ENCODE measurements around the gene ZNF541. TPM values are rescaled to one million over a fixed set of nuclear protein-coding genes. Genes with fewer than 3 reads are reported as not detected.

The ZNF541 gene
- total RNA-seq (2013) = 0.06 TPM
- polyA plus RNA-seq (not detected), polyA minus RNA-seq (not detected in 2 replicates), total RNA-seq (0 to 0.90 (median 0) reads per million in 11 experiments)

GRCh38 chr19:47573071-47574026 lies at the start of gene ZNF541:
ZNF541 (minus strand) TSS chr19:47573148; CDS start chr19:47555856, 17,292 bp downstream.
- H3K36me3 Mint-ChIP-seq = no peaks in the 10 kb centered on the region
- peak within 1 kb of the TSS; percentile 68 to 85 for H3K4me3 Mint-ChIP-seq
- 10% methylated on average over 77 of the region's 89 CpGs for WGBS (ENCODE audit: insufficient coverage)
- Histone ChIP-seq H3K9ac (ENCODE audit: insufficient read depth, low read length, poor library complexity, severe bottlenecking) (peak within 1 kb of the TSS; percentile 15), H3K79me2 (ENCODE audit: insufficient read depth, low read length) (no peaks in the 10 kb centered on the region), H4K20me1 (ENCODE audit: insufficient read depth, low read length) (no peaks in the 10 kb centered on the region), H3K4me1 (ENCODE audit: control insufficient read depth in 1 of 2, insufficient read depth in 2 of 2, low read length in 2 of 2) (peaks cover 5 to 7% of the 10 kb centered on the region in 2 donors), H3K4me2 (replicated peaks; ENCODE audit: extremely low read depth, low read length, poor library complexity, severe bottlenecking) (peak within 1 kb of the TSS; percentile 68), H3K36me3 (replicated peaks in 1 of 2; ENCODE audit: control insufficient read depth in 1 of 2, insufficient read depth in 2 of 2, low read length in 2 of 2) (no peaks in the 10 kb centered on the region), H3K4me3 (replicated peaks in 1 of 3; ENCODE audit: low read depth in 2 of 3, low read length in 3 of 3) (peak within 1 kb of the TSS; percentile 19 to 69 (median 30)), H3K27ac (ENCODE audit: low read depth in 1 of 2, low read length in 2 of 2) (no peak within 1 kb of the TSS), H3K9me3 (replicated peaks in 1 of 2; ENCODE audit: control insufficient read depth in 1 of 2, insufficient read depth in 1 of 2, low read length in 2 of 2) (no peaks in the 10 kb centered on the region), H3K27me3 (ENCODE audit: control insufficient read depth in 2 of 2, insufficient read depth in 2 of 2, low read length in 2 of 2) (peaks cover 3 to 23% of the 10 kb centered on the region in 2 donors), H2AFZ (ENCODE audit: insufficient read depth, low read depth, low read length, poor library complexity, severe bottlenecking) (peak within 1 kb of the TSS; percentile 81)
- TF ChIP-seq CTCF (IDR thresholded peaks at IDR 0.05) = no peak
- H3K4me1 Mint-ChIP-seq = peaks cover 8% of the 10 kb centered on the region
- intact Hi-C loops (cut with micrococcal nuclease) = no loop called here
- H3K27ac Mint-ChIP-seq = peak within 1 kb of the TSS in 1 of 7 donors; percentile 25
- H3K9me3 Mint-ChIP-seq = peaks cover 0 to 13% (median 3%) of the 10 kb centered on the region in 7 donors
- H3K27me3 Mint-ChIP-seq (ENCODE audit: low read depth in 3 of 3) = peaks cover 30 to 45% (median 36%) of the 10 kb centered on the region in 3 donors
- DNase-seq = peak; percentile 49 to 59 (median 53)

- Mint-ChIP-seq H3K4me1 (peaks cover 20% of the 10 kb centered on the region), H3K36me3 (peaks cover 28 to 54% of the 10 kb centered on the region in 2 donors), H3K27me3 (ENCODE audit: low read depth in 3 of 3) (peaks cover 0 to 2% (median 1%) of the 10 kb centered on the region in 3 donors), H3K4me3 (no peak overlapping the region), H3K9me3 (no peaks in the 10 kb centered on the region), H3K27ac (peak overlapping the region in 1 of 7 donors; percentile 24)
- Histone ChIP-seq H3K27me3 (ENCODE audit: control insufficient read depth in 2 of 2, insufficient read depth in 2 of 2, low read length in 2 of 2) (no peaks in the 10 kb centered on the region), H3K27ac (ENCODE audit: low read depth in 1 of 2, low read length in 2 of 2) (no peak overlapping the region), H3K36me3 (replicated peaks in 1 of 2; ENCODE audit: control insufficient read depth in 1 of 2, insufficient read depth in 2 of 2, low read length in 2 of 2) (peaks cover 2 to 34% of the 10 kb centered on the region in 2 donors), H4K20me1 (ENCODE audit: insufficient read depth, low read length) (peaks cover 92% of the 10 kb centered on the region), H3K4me2 (replicated peaks; ENCODE audit: extremely low read depth, low read length, poor library complexity, severe bottlenecking) (no peak overlapping the region), H2AFZ (ENCODE audit: insufficient read depth, low read depth, low read length, poor library complexity, severe bottlenecking) (no peak overlapping the region), H3K9ac (ENCODE audit: insufficient read depth, low read length, poor library complexity, severe bottlenecking) (no peak overlapping the region), H3K79me2 (ENCODE audit: insufficient read depth, low read length) (peaks cover 85% of the 10 kb centered on the region), H3K9me3 (replicated peaks in 1 of 2; ENCODE audit: control insufficient read depth in 1 of 2, insufficient read depth in 1 of 2, low read length in 2 of 2) (no peaks in the 10 kb centered on the region), H3K4me1 (ENCODE audit: control insufficient read depth in 1 of 2, insufficient read depth in 2 of 2, low read length in 2 of 2) (peaks cover 14 to 15% of the 10 kb centered on the region in 2 donors), H3K4me3 (replicated peaks in 1 of 3; ENCODE audit: low read depth in 2 of 3, low read length in 3 of 3) (no peak overlapping the region)
- 98% methylated on average over 6 of the region's 6 CpGs for WGBS (ENCODE audit: insufficient coverage)
- intact Hi-C loops (cut with micrococcal nuclease) = no loop called here
- no peak for TF ChIP-seq CTCF (IDR thresholded peaks at IDR 0.05)
- DNase-seq = no peak
Observed at GRCh38 chr19:47619763-47620162, 46.8 kb upstream of the ZNF541 start.

All from CD14-positive monocyte (primary cell).